Measurements from ENCODE around the gene NDUFAF5. TPM values are rescaled to one million over a fixed set of nuclear protein-coding genes. Genes with fewer than 3 reads are reported as not detected.

NDUFAF5 gene
- total RNA-seq, 2 experiments from 2014 or later, result 70.8 to 73.5 TPM

DNA sequence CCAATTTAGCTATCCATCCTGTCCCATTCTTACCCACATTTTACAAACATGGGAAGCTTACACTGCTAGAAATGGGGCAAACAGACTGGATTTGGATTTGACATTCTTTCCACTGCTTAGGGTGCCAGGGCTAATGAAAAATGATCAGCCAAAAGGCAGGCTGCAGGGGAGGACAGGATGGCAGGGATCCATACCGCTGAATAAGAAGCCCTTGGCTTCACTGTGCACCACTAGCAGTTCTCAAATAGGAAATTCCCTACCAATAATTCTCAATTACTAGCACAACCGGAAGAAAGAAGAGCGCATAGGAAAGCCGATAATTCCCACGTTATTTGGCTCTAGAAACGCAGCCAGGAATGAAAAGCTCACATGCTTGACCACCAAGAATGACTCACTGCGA, 73.1 kb downstream of the NDUFAF5 start:
- Histone ChIP-seq H3K36me3 (ENCODE audit: insufficient read depth, low read length) (no peaks in the 10 kb centered on the region), H3K27me3 (ENCODE audit: control insufficient read depth in 1 of 2, insufficient read depth in 2 of 2, low read length in 2 of 2) (no peaks in the 10 kb centered on the region), H3K4me1 (ENCODE audit: insufficient read depth, low read length) (no peaks in the 10 kb centered on the region), H3K4me3 (ENCODE audit: low read length) (no peak overlapping the region), H3K27ac (ENCODE audit: low read depth in 1 of 2, low read length in 2 of 2) (no peak overlapping the region), H3K9me3 (ENCODE audit: control insufficient read depth in 1 of 2, insufficient read depth in 1 of 2, low read length in 2 of 2) (peaks cover 0 to 4% of the 10 kb centered on the region in 2 experiments)
- no peaks in the 10 kb centered on the region for H3K9me3 Mint-ChIP-seq
- TF ChIP-seq, protein P1, sequence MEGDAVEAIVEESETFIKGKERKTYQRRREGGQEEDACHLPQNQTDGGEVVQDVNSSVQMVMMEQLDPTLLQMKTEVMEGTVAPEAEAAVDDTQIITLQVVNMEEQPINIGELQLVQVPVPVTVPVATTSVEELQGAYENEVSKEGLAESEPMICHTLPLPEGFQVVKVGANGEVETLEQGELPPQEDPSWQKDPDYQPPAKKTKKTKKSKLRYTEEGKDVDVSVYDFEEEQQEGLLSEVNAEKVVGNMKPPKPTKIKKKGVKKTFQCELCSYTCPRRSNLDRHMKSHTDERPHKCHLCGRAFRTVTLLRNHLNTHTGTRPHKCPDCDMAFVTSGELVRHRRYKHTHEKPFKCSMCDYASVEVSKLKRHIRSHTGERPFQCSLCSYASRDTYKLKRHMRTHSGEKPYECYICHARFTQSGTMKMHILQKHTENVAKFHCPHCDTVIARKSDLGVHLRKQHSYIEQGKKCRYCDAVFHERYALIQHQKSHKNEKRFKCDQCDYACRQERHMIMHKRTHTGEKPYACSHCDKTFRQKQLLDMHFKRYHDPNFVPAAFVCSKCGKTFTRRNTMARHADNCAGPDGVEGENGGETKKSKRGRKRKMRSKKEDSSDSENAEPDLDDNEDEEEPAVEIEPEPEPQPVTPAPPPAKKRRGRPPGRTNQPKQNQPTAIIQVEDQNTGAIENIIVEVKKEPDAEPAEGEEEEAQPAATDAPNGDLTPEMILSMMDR (IDR thresholded peaks at IDR 0.05), result no peak
- no peak for DNase-seq
- intact Hi-C loops (cut with DNase I, micrococcal nuclease), result no loop called here
- ATAC-seq (ENCODE audit: poor library complexity), result no peak
- H3K4me3 Mint-ChIP-seq, result no peak overlapping the region
- H3K4me1 Mint-ChIP-seq (ENCODE audit: low read depth), result no peaks in the 10 kb centered on the region
- POLR2A ChIA-PET, result no interaction called here
- H3K27ac Mint-ChIP-seq, result no peak overlapping the region
- no peaks in the 10 kb centered on the region for H3K36me3 Mint-ChIP-seq (ENCODE audit: low read depth)
- peaks cover 9% of the 10 kb centered on the region for H3K27me3 Mint-ChIP-seq
- CTCF ChIA-PET, result no interaction called here

- H3K27ac Mint-ChIP-seq, result no peak overlapping the region
- no peak overlapping the region for H3K27ac ChIP-seq (ENCODE audit: low read depth in 1 of 2, low read length in 2 of 2)
- ChIA-PET POLR2A (no interaction called here), CTCF (no interaction called here)
- H3K4me3 Mint-ChIP-seq, result no peak overlapping the region
- H3K27me3 ChIP-seq (ENCODE audit: control insufficient read depth in 1 of 2, insufficient read depth in 2 of 2, low read length in 2 of 2), result no peaks in the 10 kb centered on the region
- H3K36me3 ChIP-seq (ENCODE audit: insufficient read depth, low read length), result no peaks in the 10 kb centered on the region
- peaks cover 0 to 4% of the 10 kb centered on the region in 2 experiments for H3K9me3 ChIP-seq (ENCODE audit: control insufficient read depth in 1 of 2, insufficient read depth in 1 of 2, low read length in 2 of 2)
- no peaks in the 10 kb centered on the region for H3K9me3 Mint-ChIP-seq
- ATAC-seq (ENCODE audit: poor library complexity) (no peak), DNase-seq (no peak)
- intact Hi-C loops (cut with DNase I, micrococcal nuclease), result no loop called here
- TF ChIP-seq, protein P1 (IDR thresholded peaks at IDR 0.05), result no peak
- no peaks in the 10 kb centered on the region for H3K4me1 Mint-ChIP-seq (ENCODE audit: low read depth)
- no peaks in the 10 kb centered on the region for H3K4me1 ChIP-seq (ENCODE audit: insufficient read depth, low read length)
- H3K4me3 ChIP-seq (ENCODE audit: low read length), result no peak overlapping the region
- H3K36me3 Mint-ChIP-seq (ENCODE audit: low read depth), result no peaks in the 10 kb centered on the region
- peaks cover 9% of the 10 kb centered on the region for H3K27me3 Mint-ChIP-seq
Observed at GRCh38 chr20:13858439-13858838, 73.6 kb downstream of the NDUFAF5 start.

- no peaks in the 10 kb centered on the region for H3K4me1 Mint-ChIP-seq (ENCODE audit: low read depth)
- TF ChIP-seq, protein P1 (IDR thresholded peaks at IDR 0.05), result no peak
- H3K9me3 Mint-ChIP-seq, result no peaks in the 10 kb centered on the region
- ChIA-PET POLR2A (no interaction called here), CTCF (no interaction called here)
- peaks cover 9% of the 10 kb centered on the region for H3K27me3 Mint-ChIP-seq
- ATAC-seq (ENCODE audit: poor library complexity) (no peak), DNase-seq (no peak)
- Histone ChIP-seq H3K27me3 (ENCODE audit: control insufficient read depth in 1 of 2, insufficient read depth in 2 of 2, low read length in 2 of 2) (no peaks in the 10 kb centered on the region), H3K27ac (ENCODE audit: low read depth in 1 of 2, low read length in 2 of 2) (no peak overlapping the region), H3K9me3 (ENCODE audit: control insufficient read depth in 1 of 2, insufficient read depth in 1 of 2, low read length in 2 of 2) (peaks cover 0 to 4% of the 10 kb centered on the region in 2 experiments), H3K36me3 (ENCODE audit: insufficient read depth, low read length) (no peaks in the 10 kb centered on the region), H3K4me3 (ENCODE audit: low read length) (no peak overlapping the region), H3K4me1 (ENCODE audit: insufficient read depth, low read length) (no peaks in the 10 kb centered on the region)
- H3K4me3 Mint-ChIP-seq, result no peak overlapping the region
- H3K27ac Mint-ChIP-seq, result no peak overlapping the region
- intact Hi-C loops (cut with DNase I, micrococcal nuclease), result no loop called here
- no peaks in the 10 kb centered on the region for H3K36me3 Mint-ChIP-seq (ENCODE audit: low read depth)
Observed at GRCh38 chr20:13858871-13859270, 74.0 kb downstream of the NDUFAF5 start.

Measured in CD4-positive, alpha-beta T cell (primary cell).